Endothelial cell of umbilical vein (primary cell): ENCODE results near the gene STX4. TPM values are rescaled to one million over a fixed set of nuclear protein-coding genes. Genes with fewer than 3 reads are reported as not detected.

Source experiments
- BruUV-seq: library from RNA; stranded (reverse); fragments of 400-500 nt; replicated peaks from 2 replicates; lab custom pipeline; 2021; lab: Mats Ljungman, UMichigan
- CTCF ChIA-PET: fragments of 300-600, 350-600 bp; sonication (Branson Sonifier 250); formaldehyde crosslinking; loops from one replicate; lab custom pipeline; 2021; ENCODE audit warnings: antibody characterized with exemption, inconsistent platforms; lab: Charles Lee
- POLR2A ChIA-PET: fragments of 300-600, 350-600 bp; sonication (Branson Sonifier 250); formaldehyde crosslinking; loops from one replicate; lab custom pipeline; 2021; ENCODE audit warnings: antibody characterized with exemption, inconsistent platforms; lab: Charles Lee
- DNase-seq: peaks from one replicate; pipeline ENCODE4 v3.0.0-alpha.2; 2011; ENCODE audit warnings: low read depth, low spot score
- FAIRE-seq: peaks from 2 replicates; lab custom pipeline; 2011; peaks lifted over from hg19 to GRCh38; lab: Jason Lieb, UNC
- H2AFZ ChIP-seq: 2 replicates; pipeline ENCODE4 v1.6.0; 2012; ENCODE audit warnings: low read depth, low read length, control low read depth, inconsistent platforms
- H3K27ac ChIP-seq: 2 replicates; pipeline ENCODE4 v1.5.1; 2011; ENCODE audit warnings: low read depth, mild to moderate bottlenecking, control low read depth, low read length, moderate library complexity; ENCODE audit not compliant: insufficient read depth
- H3K27me3 ChIP-seq, 2 experiments: 2 replicates each; pipeline versions ENCODE4 v1.6.0 to v1.6.1; 2011; ENCODE audit warnings: low read length in 2 of 2, mixed read lengths in 1 of 2; ENCODE audit not compliant: control insufficient read depth in 2 of 2, insufficient read depth in 2 of 2
- H3K36me3 ChIP-seq, 2 experiments: 2 replicates in 1 of 2; 3 replicates in 1 of 2; pipeline ENCODE4 v1.5.1; 2011; ENCODE audit warnings: low read length in 2 of 2, mild to moderate bottlenecking in 1 of 2, moderate library complexity in 1 of 2; ENCODE audit not compliant: control insufficient read depth in 2 of 2, insufficient read depth in 2 of 2; ENCODE audit errors: extremely low read depth in 1 of 2
- H3K4me1 ChIP-seq: 3 replicates; pipeline ENCODE4 v1.5.1; 2011; ENCODE audit warnings: mild to moderate bottlenecking, low read length; ENCODE audit not compliant: control insufficient read depth, insufficient read depth; ENCODE audit errors: extremely low read depth
- H3K4me2 ChIP-seq: 2 replicates; pipeline ENCODE4 v1.6.1; 2011; ENCODE audit warnings: low read length, control low read depth, mixed read lengths; ENCODE audit not compliant: insufficient read depth
- H3K4me3 ChIP-seq, 3 experiments: fragments of 200-600 bp in 1 of 3; sonication (generic), shearing (Covaris generic) in 1 of 3; replicated peaks in 1 of 3; 2 replicates each; pipeline ENCODE4 v1.5.1; 2011 to 2016; ENCODE audit warnings: control low read depth in 3 of 3, low read length in 3 of 3, mild to moderate bottlenecking in 2 of 3, inconsistent platforms in 1 of 3, low read depth in 1 of 3, moderate library complexity in 1 of 3; ENCODE audit not compliant: insufficient read depth in 1 of 3
- H3K79me2 ChIP-seq: 2 replicates; pipeline ENCODE4 v1.6.0; 2012; ENCODE audit warnings: low read length, inconsistent platforms; ENCODE audit not compliant: control insufficient read depth, insufficient read depth
- H3K9ac ChIP-seq: replicated peaks from 2 replicates; pipeline ENCODE3; 2011; ENCODE audit warnings: low read length, control low read depth; ENCODE audit not compliant: insufficient read depth; ENCODE audit errors: extremely low read depth
- H3K9me1 ChIP-seq: replicated peaks from 3 replicates; pipeline ENCODE4 v1.6.0; 2011; ENCODE audit warnings: mild to moderate bottlenecking, low read length; ENCODE audit not compliant: control insufficient read depth, insufficient read depth; ENCODE audit errors: extremely low read depth
- H3K9me3 ChIP-seq: replicated peaks from 2 replicates; pipeline ENCODE4 v1.5.1; 2012; ENCODE audit warnings: low read length, inconsistent platforms; ENCODE audit not compliant: control insufficient read depth, insufficient read depth
- H4K20me1 ChIP-seq: replicated peaks from 2 replicates; pipeline ENCODE3; 2011; ENCODE audit warnings: mild to moderate bottlenecking, low read length; ENCODE audit not compliant: control insufficient read depth, insufficient read depth; ENCODE audit errors: extremely low read depth
- CTCF ChIP-seq, 2 donors: IDR thresholded peaks; 1 replicate in 1 of 2; 2 replicates in 1 of 2; pipeline ENCODE4 v1.5.1; 2011; ENCODE audit warnings: low read length in 2 of 2, mild to moderate bottlenecking in 2 of 2, moderate library complexity in 2 of 2, control low read depth in 1 of 2, inconsistent platforms in 1 of 2, low read depth in 1 of 2; ENCODE audit not compliant: insufficient read depth in 1 of 2; ENCODE audit errors: extremely low read depth in 1 of 2
- FOS ChIP-seq: IDR thresholded peaks from 2 replicates; pipeline ENCODE4 v1.6.1; 2011; ENCODE audit warnings: mild to moderate bottlenecking, low read length, moderate library complexity, borderline replicate concordance; ENCODE audit not compliant: insufficient read depth
- MAX ChIP-seq: IDR thresholded peaks from 2 replicates; pipeline ENCODE4 v1.6.1; 2011; ENCODE audit not compliant: insufficient read depth, insufficient read length
- POLR2A ChIP-seq: IDR thresholded peaks from 2 replicates; pipeline ENCODE4 v1.6.1; 2012; ENCODE audit warnings: low read depth, mild to moderate bottlenecking, control low read depth, low read length
- dilution Hi-C: fragments of 300-500 bp; cut with MboI; formaldehyde crosslinking; loops from one replicate; pipeline ENCODE4 v1.15.0; 2019; ENCODE audit warnings: low sequenced_read_pairs; ENCODE audit not compliant: extremely low pct_ligation_motif_present
- intact Hi-C: fragments of 100-400 bp; cut with micrococcal nuclease; formaldehyde crosslinking; loops from one replicate; pipeline ENCODE4 v1.10.0; 2022
- polyA plus RNA-seq, 4 experiments: library from polyadenylated mRNA; depleted of rRNA in 3 of 4; stranded (reverse) in 3 of 4; unstranded in 1 of 4; fragments of >200 nt; gene quantifications; 2 replicates each; pipeline versions ENCODE4 v1.2.1 to v1.2.3, GENCODE V29; 2011 to 2012; ENCODE audit warnings: missing spikeins in 1 of 4
- total RNA-seq: library from RNA; stranded (reverse); gene quantifications from 2 replicates; pipeline ENCODE4 v1.2.3, GENCODE V29; 2021

Gene STX4
- total and polyA plus RNA-seq, 2 donors (not counting 3 experiments of a cell fraction or from before 2014, with no cell fraction given) = 49.5 to 65.2 TPM

GRCh38 chr16:31083081-31083480 lies 49.7 kb downstream of the STX4 start:
- H3K4me1 ChIP-seq = no peaks in the 10 kb centered on the region
- no peaks in the 10 kb centered on the region for H3K27me3 ChIP-seq
- no peak overlapping the region for H3K9ac ChIP-seq
- H2AFZ ChIP-seq = no peak overlapping the region
- H3K4me2 ChIP-seq = no peak overlapping the region
- intact Hi-C loops = no loop called here
- peaks cover 3 to 29% of the 10 kb centered on the region in 2 experiments for H3K36me3 ChIP-seq
- POLR2A ChIA-PET = no interaction called here
- DNase-seq (no peak), FAIRE-seq (no peak)
- no peak overlapping the region for H3K4me3 ChIP-seq
- H3K27ac ChIP-seq = no peak overlapping the region
- H3K9me3 ChIP-seq = no peaks in the 10 kb centered on the region
- no TSS peak for BruUV-seq
- H3K79me2 ChIP-seq = peaks cover 4% of the 10 kb centered on the region
- dilution Hi-C loops = no loop called here
- no peaks in the 10 kb centered on the region for H3K9me1 ChIP-seq
- TF ChIP-seq FOS = no peak
- TF ChIP-seq MAX = no peak
- TF ChIP-seq POLR2A = no peak
- H4K20me1 ChIP-seq = no peaks in the 10 kb centered on the region
- CTCF ChIA-PET = no interaction called here

GRCh38 chr16:31083556-31083955 lies 50.2 kb downstream of the STX4 start:
- Histone ChIP-seq H3K36me3 (peaks cover 0 to 25% of the 10 kb centered on the region in 2 experiments), H3K9me3 (no peaks in the 10 kb centered on the region), H4K20me1 (no peaks in the 10 kb centered on the region), H3K9ac (no peak overlapping the region), H3K9me1 (no peaks in the 10 kb centered on the region), H2AFZ (no peak overlapping the region), H3K4me1 (no peaks in the 10 kb centered on the region), H3K27ac (no peak overlapping the region), H3K4me3 (no peak overlapping the region), H3K4me2 (no peak overlapping the region), H3K79me2 (peaks cover 2% of the 10 kb centered on the region), H3K27me3 (no peaks in the 10 kb centered on the region)
- CTCF ChIA-PET = interaction anchor here (1.0 kb wide), 1 partner anchor 9 kb away, joined by 3 read pairs; the partner anchor contains the start of genes ZNF646 and ZNF668
- TF ChIP-seq POLR2A (no peak), CTCF (IDR thresholded peaks at IDR 0.05; ENCODE audit: extremely low read depth in 1 of 2, insufficient read depth in 1 of 2, low read depth in 1 of 2, low read length in 2 of 2) (no peak), MAX (no peak), FOS (no peak)
- BruUV-seq = no TSS peak
- POLR2A ChIA-PET = interaction anchor here (1.9 kb wide), 1 partner anchor 9 kb away, joined by 6 read pairs; the partner anchor contains the start of genes ZNF646 and ZNF668
- dilution Hi-C loops (no loop called here), intact Hi-C loops (no loop called here)
- FAIRE-seq (no peak), DNase-seq (no peak)
